ENCODE data around the gene EDARADD.
A peak's percentile ranks its signal among the peaks of the same experiment; 100 is the strongest.
"Not testable (repeated sequence)": the region's sequence is repeated elsewhere in the genome, so short reads cannot be mapped to it uniquely, and the experiment has no call there.

The EDARADD gene

DNA sequence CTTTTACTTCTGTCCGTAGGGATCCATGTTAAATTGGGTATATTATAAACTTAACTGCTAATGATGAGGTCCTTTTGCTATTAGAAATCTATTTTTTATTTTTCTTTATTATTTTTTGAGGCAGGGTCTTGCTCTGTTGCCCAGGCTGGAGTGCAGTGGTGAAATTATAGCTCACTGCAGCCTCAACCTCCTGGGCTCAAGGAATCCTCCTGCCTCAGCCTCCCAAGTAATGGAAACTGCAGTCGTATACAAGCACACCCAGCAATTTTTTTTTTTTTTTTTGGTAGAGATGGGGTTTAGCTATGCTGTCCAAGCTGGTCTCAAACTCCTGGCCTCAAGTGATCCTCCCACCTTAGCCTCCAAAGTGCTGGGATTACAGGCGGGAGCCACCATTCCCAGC is 95.1 kb downstream of the EDARADD start:
- not testable (repeated sequence) for DNase-seq (ENCODE audit: low read depth)

DNA sequence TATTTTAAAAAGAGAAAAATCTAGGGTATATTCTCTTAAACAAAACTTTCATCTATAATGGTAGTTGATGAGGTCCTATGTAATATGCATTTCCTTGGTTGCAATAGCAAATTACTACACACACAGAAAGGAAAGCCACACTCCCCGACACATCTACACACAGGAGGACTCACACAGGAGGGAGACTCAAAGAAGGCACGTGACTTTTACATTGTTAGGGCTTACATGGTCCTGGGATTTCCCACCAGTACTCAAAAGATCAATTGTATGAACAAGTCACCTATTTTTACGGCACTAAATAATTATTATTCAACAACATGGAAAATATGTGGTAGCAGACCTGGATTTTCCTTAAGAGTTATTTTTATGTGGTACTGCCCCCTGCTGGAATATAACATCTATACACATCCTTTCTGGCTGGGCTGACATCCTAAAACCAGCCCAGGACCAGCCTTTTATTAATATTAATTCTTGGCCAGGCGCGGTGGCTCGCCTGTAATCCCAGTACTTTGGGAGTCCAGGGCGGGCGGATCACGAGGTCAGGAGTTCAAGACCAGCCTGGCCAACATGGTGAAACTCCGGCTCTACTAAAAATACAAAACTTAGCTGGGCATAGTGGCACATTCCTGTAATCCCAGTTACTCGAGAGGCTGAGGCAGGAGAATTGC is 95.8 kb downstream of the EDARADD start:
- peak; percentile 47 for DNase-seq (ENCODE audit: low read depth)

DNA sequence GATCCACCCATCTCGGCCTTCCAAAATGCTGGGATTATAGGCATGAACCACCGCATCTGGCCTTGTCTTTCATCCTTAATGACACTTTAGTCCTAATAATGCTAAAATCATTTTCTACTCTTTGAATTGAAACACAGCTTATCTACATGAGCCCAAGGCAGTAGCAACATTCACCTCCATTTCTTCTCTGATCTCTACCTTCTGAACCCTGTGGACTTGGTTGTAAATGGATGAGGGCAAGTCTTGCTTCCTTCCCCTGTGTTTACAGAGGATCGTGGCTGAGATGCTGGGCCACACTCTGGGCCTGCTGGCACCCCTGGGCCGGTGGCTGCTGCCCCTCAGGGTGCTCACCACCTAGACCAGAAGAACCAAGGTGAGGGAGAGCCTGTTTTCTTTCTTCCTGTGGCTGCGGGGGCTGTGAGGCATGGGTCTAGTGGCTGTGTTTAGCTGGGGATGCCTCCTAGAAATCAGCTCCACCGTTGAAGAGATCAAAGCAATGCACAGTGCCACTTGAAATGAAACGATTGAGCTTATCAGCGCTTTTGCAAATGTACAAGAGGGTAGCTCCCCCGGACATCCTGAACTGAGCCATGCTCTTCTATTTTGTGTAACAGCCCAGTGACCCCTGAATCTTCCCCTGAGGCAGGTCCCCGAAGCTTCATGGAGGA is 97.5 kb downstream of the EDARADD start:
- no peak for DNase-seq (ENCODE audit: low read depth)

DNA sequence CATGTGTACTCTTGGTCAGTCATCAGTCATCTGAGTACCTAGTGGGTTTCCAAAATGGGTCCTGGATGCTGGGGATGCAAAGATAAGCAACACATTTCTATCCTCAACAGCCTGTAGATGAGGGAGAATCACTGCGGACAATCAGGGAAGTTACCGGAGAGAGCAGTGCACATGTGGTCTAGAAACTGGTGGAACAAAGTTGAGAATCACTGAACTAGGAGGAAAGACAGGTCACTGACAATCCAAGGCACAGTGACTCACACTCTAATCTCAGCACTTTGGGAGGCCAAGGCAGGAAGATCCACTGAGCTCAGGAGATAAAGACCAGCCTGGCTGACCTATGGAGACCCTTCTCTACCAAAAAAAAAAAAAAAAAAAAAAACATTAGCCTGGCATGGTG is 98.3 kb downstream of the EDARADD start:
- no peak for DNase-seq (ENCODE audit: low read depth)

DNA sequence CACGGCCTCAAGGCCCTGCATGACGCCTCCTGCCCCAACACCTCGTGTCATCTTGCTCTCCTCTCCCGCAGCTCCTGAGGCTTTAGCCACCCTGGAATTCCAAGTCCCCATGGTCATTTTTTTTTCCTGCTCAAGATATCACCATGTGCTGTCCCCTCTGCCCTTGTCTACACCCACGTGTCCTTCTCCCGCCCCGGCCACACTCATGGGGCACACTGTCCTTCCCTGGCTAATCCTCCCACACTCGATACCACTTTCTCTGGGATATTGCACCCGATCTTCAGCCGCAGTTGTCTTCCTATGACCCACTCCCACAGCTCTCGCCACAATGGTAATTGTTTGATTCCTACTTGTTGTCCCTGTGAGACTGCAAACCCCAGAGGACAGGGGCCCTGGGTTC is 100.0 kb downstream of the EDARADD start:
- DNase-seq (ENCODE audit: low read depth): no peak

DNA sequence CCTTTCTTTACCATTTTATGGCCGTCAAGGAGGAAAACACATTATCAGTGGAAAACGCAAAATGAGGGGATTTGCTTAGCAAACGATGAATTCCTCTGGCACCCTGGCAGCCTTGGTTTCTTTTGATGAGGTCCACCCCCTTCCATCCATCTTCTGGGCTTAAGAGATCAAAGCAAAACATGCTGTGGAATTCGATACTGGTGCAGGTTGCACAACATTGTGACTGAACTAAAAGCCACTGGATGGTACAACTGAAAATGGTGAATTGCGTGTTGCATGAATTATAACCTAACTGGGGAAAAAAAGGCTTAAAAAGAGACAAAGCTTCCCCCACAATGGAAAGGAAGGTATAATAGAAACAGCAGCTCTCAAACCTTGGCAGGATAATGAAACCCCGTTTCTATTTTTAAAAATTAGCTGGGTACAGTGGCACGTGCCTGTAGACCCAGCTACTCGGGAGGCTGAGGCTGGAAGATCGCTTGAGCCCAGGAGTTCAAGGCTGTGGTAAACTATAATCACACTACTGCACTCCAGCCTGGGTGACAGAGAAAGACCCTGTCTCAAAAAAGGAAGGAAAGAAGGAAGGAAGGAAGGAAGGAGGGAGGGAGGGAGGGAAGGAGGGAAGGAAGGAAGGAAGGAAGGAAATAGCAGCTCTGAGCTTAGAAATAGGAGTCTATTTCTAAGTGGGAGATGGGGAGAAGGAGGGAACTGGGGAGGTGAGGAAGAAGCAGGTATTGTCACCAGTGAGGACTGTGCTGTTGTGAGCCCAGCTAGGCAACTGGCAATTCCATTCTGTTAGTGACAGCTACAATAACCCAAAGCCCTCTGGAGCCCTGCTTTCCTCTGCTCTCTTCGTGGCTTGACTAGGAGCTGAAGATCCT is 100.7 kb downstream of the EDARADD start:
- no peak for DNase-seq (ENCODE audit: low read depth)

DNA sequence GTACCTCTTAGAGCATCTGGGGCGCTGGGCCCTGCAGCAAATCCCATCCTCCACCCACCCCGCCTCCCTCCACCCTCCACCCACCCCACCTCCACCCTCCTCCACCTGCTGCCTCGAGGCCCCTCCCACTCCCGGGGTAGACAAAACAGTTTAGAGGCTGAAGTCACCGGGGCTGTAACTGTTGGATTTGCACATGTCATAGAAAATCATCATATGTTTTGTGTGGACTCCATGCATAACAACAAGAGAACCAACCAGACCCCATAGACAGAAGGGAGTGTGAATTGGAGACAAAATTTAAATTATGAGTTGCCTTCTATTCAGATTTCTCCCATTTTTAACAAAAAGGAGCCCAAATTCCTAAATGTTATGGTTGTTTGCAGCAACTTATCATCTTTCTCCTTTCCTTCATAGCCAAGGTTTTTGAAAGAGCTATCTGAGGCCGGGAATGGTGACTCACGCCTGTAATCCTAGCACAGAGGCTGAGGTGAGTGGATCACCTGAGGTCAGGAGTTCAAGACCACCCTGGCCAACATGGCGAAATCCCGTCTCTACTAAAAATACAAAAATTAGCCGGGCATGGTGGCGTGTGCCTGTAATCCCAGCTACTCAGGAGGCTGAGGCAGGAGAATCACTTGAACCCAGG is 101.5 kb downstream of the EDARADD start:
- no peak for DNase-seq (ENCODE audit: low read depth)

DNA sequence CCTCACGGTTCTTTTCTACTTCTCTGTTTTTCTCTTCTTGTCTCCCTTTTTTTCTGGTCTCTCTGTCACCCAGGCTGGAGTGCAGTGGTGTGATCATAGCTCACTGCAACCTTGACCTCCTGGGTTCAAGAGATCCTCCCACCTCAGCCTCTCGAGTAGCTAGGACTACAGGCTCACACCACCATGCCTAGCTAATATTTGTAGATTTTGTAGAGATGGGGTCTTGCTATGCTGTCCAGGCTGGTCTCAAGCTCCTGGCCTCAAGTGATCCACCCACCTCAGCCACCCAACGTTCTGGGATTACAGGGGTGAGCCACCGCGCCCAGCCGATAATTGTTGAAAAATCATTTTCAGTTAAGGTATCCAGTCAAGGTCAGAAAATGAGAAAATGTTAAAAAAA is 103.8 kb downstream of the EDARADD start:
- no peak for DNase-seq (ENCODE audit: low read depth)

DNA sequence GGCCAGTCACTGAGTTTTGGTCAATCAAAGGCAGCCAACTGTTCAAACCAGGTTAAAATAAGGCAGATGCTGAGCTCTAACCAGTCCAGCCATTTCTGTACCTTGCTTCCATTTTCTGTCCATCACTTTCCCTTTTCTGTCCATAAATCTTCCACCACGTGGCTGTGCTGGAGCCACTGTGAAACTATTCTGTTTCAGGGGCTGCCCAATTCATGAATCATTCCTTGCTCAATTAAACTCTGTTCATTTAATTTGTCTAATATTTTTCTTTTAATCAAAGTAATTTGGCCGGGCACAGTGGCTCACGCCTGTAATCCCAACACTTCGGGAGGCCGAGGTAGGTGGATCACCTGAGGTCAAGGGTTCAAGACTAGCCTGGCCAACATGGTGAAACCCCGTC is 107.0 kb downstream of the EDARADD start:
- DNase-seq (ENCODE audit: low read depth): no peak

DNA sequence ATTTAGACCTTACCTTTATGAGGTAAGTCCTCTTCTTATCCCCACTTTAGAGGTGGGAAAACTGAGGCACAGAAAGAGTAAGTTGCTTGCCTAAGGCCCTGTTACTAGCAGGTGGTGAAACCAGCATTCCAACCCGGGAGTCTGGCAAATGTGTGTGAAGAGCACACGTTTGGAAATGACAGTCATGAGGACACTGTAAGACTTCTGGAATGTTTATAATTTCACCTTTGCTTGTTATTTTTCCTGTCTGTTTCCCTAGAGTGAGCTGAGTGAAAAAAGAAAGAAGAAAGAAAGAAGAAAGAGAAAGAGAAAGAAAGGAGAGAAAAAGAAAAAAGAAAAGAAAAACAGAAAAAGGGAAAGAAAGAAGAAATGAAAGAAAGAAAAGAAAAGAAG is 108.5 kb downstream of the EDARADD start:
- DNase-seq (ENCODE audit: low read depth): no peak

DNA sequence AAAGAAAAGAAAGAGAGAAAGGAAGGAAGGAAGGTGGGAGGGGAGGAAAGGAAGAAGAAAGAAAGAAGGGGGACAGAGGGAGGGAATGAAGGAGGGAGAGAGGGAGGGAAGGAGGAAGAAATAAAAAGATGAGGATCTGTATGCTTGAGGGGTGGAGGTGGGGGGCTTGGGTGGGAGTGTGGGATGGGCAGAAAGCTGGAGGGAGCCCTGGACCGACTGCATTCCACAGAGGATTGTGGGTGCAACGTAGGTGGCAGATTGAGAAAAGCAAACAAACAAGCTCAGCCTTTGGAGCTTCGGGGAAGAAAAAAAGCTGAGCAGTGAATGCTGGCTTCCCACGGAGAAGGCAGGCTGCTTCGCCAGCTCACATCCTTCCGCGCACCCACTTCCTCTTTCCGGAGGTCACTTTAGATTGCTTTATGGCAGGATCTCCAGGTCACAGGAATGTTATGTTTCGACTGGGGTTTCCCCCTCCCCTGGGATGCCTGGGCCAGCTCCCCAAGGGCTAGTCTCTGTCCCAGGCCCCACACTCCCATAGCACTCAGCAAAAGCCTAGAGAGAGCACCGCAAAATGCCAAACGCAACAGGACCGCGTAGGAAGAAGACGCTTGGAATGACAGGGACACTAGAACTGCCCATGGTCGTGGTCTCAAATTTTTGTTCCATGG is 109.0 kb downstream of the EDARADD start:
- DNase-seq (ENCODE audit: low read depth): no peak

DNA sequence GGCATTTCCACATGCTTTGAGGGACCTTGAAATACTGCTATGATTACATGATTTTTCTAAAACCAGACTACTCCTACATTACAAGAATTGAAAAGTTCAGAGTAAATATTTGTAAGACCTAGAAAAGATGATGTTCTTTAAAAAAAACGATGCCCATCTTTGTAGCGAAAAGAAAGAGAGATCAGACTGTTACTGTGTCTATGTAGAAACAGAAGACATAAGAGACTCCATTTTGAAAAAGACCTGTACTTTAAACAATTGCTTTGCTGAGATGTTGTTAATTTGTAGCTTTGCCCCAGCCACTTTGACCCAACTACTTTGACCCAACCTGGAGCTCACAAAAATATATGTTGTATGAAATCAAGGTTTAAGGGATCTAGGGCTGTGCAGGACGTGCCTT is 110.3 kb downstream of the EDARADD start:
- not testable (repeated sequence) for DNase-seq (ENCODE audit: low read depth)

DNA sequence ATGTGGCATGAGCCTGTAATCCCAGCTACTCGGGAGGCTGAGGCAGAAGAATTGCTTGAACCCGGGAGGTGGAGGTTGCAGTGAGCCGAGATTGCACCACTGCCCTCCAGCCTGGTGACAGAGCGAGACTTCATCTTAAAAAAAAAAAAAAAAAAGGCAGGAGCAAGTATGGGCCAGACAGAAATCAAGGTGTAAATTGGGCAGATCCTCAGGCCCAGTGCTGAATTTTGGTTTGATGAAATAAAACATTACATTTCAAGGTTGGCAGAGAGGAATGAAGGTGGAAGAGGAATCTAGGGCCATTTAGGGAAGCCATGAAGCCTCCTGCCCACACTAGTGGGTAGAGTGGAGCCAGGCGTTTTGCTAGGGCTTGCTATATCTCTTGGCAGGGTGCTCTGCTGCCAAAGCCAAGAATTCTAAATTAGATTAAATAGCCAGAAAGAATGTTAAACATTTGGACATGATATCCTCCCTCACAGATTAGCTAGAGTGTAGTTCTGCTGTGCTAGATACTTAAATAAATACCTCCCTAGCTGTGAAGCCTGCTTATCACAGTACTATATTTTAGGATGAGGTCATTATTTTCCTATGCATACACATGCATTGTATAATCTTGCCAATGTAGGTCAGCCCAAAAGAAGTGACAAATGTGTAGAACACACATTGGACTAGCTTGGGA is 113.1 kb downstream of the EDARADD start:
- no peak for DNase-seq (ENCODE audit: low read depth)

DNA sequence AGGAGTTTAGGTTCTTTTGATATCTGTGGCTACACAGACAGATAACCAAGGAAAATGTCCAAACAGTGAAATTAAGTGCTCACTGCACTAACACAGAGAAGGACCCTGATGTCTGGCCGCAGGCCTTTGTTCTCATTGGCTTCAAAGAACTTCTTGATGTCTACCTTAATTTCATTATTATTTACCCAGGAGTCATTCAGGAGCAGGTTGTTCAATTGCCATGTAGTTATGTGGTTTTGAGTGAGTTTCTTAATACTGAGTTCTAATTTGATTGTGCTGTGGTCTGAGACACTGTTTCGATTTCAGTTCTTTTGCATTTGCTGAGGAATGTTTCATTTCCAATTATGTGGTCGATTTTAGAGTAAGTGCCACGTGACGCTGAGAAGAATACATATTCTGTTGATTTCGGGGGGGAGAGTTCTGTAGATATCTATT is 114.5 kb downstream of the EDARADD start:
- no peak for DNase-seq (ENCODE audit: low read depth)

DNA sequence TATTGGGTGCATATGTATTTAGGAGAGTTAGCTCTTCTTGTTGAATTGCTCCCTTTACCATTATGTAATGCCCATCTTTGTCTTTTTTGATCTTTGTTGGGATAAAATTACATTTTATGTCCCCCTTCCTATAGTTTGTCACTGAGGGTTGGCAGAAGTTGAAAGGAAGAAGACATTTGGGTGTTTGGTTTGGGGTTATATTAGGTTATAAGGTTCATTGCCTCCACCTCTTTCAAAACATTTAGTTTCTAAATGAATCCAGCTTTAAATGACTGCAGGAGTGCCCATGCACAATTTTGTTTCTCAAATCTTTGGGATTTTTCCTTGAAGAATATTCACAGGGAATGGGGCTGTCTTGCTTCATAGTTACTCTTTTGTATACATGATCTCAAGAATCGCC is 115.1 kb downstream of the EDARADD start:
- no peak for DNase-seq (ENCODE audit: low read depth)

DNA sequence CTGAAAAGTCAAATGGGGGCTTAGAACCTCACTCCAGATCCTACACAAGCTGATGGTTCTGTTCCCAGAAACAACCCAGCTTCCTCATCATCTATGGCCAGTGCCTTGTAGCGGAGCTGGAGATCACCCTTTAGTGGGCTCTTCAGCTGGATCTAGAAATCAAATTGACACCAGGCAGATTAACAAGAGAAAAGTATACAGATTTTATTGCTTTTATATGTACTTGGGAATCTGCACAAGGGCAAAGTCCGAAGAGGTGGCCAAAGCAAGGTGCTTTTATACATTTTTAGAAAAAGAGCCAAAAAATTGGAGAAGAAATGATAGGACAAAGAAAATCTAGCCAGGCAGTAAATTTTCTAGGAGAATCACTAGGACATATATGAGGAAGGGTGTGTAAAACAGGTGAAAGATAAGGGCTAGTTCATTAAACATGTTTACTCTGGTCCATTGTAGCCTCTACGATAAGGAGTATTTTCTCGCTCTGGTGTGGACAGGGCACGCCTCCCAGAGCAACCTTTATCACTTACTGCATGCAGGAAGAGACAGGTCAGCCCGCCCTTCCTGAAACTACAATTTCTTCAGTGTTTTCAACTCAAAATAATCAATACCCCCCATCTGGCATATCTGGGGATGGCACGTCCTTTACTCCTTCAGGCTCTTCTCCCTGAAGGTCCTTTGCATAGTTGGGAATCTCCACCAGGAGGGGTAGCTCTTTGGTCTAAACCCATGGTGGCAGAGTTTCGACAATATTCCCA is 115.7 kb downstream of the EDARADD start:
- DNase-seq (ENCODE audit: low read depth): no peak

DNA sequence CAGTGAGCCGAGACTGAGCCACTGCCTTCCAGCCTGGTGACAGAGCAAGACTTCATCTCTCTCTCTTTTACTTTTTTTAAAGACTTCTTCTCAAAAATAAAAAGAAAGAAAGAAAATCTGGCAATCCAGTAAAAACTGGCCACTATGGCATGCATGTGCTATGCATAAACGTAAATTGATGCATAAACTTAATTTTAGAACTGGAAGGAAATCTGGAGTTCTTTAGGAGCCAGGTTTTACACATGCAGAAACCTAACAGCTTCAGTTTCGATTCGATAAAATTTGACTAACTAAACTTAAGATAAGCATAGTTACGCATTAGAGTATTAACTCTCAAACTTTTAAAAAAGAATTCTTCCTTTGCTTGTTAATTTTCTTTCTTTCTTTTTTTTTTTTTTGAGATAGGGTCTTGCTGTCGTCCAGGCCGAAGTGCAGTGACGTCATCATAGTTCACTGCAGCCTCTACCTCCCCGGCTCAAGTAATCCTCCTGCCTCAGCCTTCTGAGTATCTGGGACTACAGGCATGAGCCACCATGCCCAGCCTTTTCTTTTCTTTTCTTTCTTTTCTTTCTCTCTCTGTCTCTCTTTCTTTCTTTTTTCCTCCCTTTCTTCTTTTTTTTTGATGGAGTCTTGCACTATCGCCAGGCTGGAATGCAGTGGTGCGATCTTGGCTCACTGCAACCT is 117.8 kb downstream of the EDARADD start:
- DNase-seq (ENCODE audit: low read depth): no peak

DNA sequence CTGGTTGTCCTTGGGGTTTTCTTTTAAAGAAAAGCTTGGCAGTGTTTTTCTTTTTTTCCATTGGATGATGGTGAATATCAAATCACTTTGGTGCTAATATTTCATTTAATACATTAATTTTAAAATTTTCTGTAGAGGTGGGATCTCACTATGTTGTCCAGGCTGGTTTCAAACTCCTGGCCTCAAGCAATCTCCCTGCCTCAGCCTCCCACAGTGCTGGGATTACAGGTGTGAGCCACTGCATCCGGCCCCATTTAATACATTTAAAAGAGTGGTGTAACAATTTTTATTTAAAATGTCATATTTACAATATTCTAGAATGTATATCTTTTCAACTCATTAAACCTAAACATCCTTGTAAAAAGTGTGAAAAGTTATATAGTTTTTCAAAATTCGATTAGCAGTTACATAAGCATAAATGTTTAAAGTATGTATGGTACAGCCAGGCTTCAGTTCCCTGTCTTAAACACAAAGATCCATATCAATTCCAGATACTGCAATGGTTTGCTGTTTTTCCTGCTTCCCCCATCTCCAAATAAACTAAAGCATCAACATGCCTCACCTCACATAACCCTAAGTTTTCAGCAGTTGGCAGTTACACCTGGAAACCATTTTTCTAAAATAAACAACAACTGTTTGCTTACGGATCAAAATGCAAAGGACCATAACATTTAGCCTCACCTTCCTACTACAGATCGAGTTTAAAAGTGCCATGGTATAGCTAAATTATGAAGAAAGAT is 120.8 kb downstream of the EDARADD start:
- DNase-seq (ENCODE audit: low read depth): no peak

DNA sequence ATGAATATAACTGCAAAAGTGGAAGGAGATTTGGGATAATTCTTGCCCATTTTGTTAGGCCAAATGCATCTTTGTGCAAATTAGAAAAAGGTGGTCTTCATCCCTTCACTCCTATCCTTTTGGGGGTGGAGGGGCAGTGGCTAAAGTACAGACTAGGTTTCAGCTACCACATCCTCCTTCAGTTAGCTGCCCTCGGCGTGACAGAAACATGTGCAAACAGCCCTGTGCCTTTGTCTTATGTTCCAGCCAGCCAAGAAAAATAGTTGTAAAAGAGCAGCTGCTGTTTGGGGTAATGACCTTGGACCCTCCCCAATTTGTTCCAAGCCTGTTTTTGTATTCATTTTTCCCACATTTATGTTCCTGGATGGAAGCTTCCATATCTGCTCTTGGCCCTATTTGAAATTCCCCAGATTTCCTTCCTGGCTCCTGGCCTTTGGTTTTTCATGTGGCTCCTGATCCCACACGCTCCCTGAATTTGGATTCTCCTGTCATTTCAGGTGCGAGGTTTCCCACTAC is 121.4 kb downstream of the EDARADD start:
- DNase-seq (ENCODE audit: low read depth): no peak
